Type B pancreatic cell (in vitro differentiated cells): ENCODE results near the gene MZF1. TPM values are rescaled to one million over a fixed set of nuclear protein-coding genes. Genes with fewer than 3 reads are reported as not detected.

ENCODE experiments used
- DNase-seq: peaks from one replicate; pipeline ENCODE4 v3.0.0; 2021; ENCODE audit warnings: mixed read lengths; ENCODE audit not compliant: unreplicated experiment; ENCODE audit errors: extremely low spot score
- H3K27ac Mint-ChIP-seq: 2 replicates; pipeline ENCODE4 v1.8.0; 2021; ENCODE audit warnings: mild to moderate bottlenecking, mixed read lengths
- H3K27me3 Mint-ChIP-seq: 2 replicates; pipeline ENCODE4 v1.8.0; 2021; ENCODE audit warnings: mixed read lengths
- H3K36me3 Mint-ChIP-seq: 2 replicates; pipeline ENCODE4 v1.8.0; 2021; ENCODE audit warnings: mixed read lengths
- H3K4me1 Mint-ChIP-seq: one replicate; pipeline ENCODE4 v1.8.0; 2021; ENCODE audit warnings: mixed read lengths; ENCODE audit not compliant: unreplicated experiment
- H3K4me3 Mint-ChIP-seq: 2 replicates; pipeline ENCODE4 v1.8.0; 2021; ENCODE audit warnings: mild to moderate bottlenecking, mixed read lengths
- H3K9me3 Mint-ChIP-seq: 2 replicates; pipeline ENCODE4 v1.8.0; 2021; ENCODE audit warnings: mixed read lengths
- total RNA-seq: library from RNA; stranded (reverse); gene quantifications from 2 replicates; pipeline ENCODE4 v1.2.1, GENCODE V29; 2021; ENCODE audit warnings: low replicate concordance
- TF ChIP-seq, protein P1 (sequence below): fragments of 200-600 bp; sonication (generic); conservative IDR thresholded peaks from 2 replicates; pipeline ENCODE4 v1.5.0; 2021; ENCODE audit warnings: antibody characterized with exemption, mild to moderate bottlenecking

Gene MZF1
- total RNA-seq, 1 donor from 2014 or later, result 30.0 TPM

DNA sequence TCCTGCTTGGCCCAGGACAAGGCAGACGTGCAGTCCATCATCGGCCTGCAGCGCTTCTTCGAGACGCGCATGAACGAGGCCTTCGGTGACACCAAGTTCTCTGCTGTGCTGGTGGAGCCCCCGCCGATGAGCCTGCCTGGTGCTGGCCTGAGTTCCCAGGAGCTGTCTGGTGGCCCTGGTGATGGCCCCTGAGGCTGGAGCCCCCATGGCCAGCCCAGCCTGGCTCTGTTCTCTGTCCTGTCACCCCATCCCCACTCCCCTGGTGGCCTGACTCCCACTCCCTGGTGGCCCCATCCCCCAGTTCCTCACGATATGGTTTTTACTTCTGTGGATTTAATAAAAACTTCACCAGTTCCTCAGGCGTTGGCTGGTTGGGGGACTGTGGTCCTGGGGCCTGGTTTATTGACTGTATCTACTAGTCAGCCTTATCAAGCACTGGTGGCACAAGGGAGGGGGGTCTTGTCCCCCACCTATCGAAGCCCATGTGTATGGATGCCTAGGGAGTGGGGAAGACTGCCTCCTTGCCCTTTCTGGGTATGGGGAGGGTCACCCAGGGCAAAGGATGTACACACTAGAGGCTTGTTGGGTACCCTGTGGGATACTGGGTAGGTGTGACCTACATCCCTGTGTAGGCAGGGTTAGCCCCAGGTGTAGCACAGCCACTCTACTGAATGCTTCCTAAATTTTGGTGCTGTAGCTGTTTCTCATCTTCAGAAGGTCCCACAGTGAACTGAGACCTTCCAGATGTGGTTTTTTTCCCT is 22.6 kb downstream of the MZF1 start:
- Mint-ChIP-seq H3K27ac (peak overlapping the region; percentile 13), H3K36me3 (peaks cover 34% of the 10 kb centered on the region)

DNA sequence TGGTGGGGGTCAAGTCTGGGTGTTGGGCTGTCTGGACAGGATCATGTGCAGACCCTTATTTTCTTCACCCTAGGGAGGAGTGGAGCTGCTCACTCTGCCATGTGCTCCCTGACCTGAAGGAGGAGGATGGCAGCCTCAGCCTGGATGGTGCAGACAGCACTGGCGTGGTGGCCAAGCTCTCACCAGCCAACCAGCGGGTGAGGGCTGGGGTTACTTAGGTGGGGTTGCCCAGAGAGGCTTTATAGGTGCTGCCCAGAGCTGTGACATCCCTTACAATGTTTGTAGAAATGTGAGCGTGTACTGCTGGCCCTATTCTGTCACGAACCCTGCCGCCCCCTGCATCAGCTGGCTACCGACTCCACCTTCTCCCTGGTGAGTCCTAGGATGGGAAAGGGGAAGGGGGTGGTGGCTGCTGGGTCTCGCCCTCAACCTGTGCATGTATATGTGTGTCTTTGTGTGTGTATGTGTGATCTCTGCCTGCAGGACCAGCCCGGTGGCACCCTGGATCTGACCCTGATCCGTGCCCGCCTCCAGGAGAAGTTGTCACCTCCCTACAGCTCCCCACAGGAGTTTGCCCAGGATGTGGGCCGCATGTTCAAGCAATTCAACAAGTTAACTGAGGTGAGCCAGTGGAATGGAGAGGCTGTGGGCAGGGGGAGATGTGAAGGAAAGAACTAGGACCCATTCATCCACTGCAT is 23.3 kb downstream of the MZF1 start:
- peaks cover 36% of the 10 kb centered on the region for H3K36me3 Mint-ChIP-seq
- peaks cover 27% of the 10 kb centered on the region for H3K4me1 Mint-ChIP-seq
- TF ChIP-seq, protein P1, sequence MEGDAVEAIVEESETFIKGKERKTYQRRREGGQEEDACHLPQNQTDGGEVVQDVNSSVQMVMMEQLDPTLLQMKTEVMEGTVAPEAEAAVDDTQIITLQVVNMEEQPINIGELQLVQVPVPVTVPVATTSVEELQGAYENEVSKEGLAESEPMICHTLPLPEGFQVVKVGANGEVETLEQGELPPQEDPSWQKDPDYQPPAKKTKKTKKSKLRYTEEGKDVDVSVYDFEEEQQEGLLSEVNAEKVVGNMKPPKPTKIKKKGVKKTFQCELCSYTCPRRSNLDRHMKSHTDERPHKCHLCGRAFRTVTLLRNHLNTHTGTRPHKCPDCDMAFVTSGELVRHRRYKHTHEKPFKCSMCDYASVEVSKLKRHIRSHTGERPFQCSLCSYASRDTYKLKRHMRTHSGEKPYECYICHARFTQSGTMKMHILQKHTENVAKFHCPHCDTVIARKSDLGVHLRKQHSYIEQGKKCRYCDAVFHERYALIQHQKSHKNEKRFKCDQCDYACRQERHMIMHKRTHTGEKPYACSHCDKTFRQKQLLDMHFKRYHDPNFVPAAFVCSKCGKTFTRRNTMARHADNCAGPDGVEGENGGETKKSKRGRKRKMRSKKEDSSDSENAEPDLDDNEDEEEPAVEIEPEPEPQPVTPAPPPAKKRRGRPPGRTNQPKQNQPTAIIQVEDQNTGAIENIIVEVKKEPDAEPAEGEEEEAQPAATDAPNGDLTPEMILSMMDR, result no peak
- DNase-seq, result no peak
- peak overlapping the region; percentile 68 for H3K27ac Mint-ChIP-seq
- H3K27me3 Mint-ChIP-seq, result no peaks in the 10 kb centered on the region
- no peak overlapping the region for H3K4me3 Mint-ChIP-seq
- H3K9me3 Mint-ChIP-seq, result no peaks in the 10 kb centered on the region

More for the DNA sequence above, 22.6 kb downstream of the MZF1 start:
- Mint-ChIP-seq H3K4me3 (no peak overlapping the region), H3K27me3 (no peaks in the 10 kb centered on the region), H3K4me1 (peaks cover 33% of the 10 kb centered on the region), H3K9me3 (no peaks in the 10 kb centered on the region)
- TF ChIP-seq, protein P1, result no peak
- no peak for DNase-seq

DNA sequence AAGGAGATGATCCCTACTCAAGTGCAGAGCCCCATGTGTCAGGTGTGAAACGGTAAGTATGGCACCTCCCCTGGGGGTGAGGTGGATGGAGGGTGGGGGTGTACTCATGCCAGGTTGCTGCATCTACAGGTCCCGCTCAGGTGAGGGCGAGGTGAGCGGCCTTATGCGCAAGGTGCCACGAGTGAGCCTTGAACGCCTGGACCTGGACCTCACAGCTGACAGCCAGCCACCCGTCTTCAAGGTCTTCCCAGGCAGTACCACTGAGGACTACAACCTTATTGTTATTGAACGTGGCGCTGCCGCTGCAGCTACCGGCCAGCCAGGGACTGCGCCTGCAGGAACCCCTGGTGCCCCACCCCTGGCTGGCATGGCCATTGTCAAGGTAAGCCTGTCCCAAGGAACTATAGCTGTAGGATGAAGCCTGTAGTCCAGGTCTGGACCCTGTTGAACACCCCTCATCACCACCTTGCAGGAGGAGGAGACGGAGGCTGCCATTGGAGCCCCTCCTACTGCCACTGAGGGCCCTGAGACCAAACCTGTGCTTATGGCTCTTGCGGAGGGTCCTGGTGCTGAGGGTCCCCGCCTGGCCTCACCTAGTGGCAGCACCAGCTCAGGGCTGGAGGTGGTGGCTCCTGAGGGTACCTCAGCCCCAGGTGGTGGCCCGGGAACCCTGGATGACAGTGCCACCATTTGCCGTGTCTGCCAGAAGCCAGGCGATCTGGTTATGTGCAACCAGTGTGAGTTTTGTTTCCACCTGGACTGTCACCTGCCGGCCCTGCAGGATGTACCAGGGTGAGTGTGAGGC is 24.1 kb downstream of the MZF1 start:
- Mint-ChIP-seq H3K36me3 (peaks cover 36% of the 10 kb centered on the region), H3K27me3 (peaks cover under 1% of the 10 kb centered on the region), H3K4me3 (no peak overlapping the region), H3K9me3 (no peaks in the 10 kb centered on the region), H3K4me1 (peaks cover 25% of the 10 kb centered on the region), H3K27ac (no peak overlapping the region)
- TF ChIP-seq, protein P1, result no peak
- DNase-seq, result no peak

DNA sequence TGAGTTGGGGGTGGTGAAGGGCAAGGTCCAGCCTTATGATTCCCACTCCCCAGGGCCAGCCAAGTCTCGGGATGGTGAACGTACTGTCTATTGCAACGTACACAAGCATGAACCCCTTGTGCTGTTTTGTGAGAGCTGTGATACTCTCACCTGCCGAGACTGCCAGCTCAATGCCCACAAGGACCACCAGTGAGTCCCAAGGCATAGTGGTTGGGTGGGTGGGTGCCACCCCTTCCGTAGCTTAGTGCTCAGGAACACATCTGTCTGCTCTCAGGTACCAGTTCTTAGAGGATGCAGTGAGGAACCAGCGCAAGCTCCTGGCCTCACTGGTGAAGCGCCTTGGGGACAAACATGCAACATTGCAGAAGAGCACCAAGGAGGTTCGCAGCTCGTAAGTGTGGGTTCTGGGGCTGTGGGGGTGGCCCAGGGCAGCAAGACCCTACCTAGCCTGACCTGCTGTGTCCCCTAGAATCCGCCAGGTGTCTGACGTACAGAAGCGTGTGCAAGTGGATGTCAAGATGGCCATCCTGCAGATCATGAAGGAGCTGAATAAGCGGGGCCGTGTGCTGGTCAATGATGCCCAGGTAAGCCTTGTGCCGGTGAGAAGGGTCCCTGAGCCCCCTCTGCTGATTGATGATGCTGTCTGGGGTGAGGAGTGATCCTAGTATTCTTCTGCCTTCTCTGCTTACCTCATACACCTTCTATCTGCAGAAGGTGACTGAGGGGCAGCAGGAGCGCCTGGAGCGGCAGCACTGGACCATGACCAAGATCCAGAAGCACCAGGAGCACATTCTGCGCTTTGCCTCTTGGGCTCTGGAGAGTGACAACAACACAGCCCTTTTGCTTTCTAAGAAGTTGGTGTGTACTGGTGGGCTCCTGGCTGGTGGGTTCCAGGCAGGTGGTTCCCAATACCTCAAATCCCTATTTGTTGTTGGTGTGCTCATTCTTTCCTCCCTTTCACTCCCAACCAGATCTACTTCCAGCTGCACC is 25.5 kb downstream of the MZF1 start:
- Mint-ChIP-seq H3K36me3 (peaks cover 28% of the 10 kb centered on the region), H3K27me3 (peaks cover 11% of the 10 kb centered on the region), H3K4me3 (peak overlapping the region; percentile 93), H3K4me1 (peaks cover 23% of the 10 kb centered on the region), H3K9me3 (no peaks in the 10 kb centered on the region), H3K27ac (no peak overlapping the region)
- DNase-seq, result no peak
- TF ChIP-seq, protein P1, result no peak
